ENCODE results near the gene SOX2. TPM values are rescaled to one million over a fixed set of nuclear protein-coding genes. Genes with fewer than 3 reads are reported as not detected.

SOX2 gene
- total RNA-seq, 1 donor from 2014 or later = not detected

DNA sequence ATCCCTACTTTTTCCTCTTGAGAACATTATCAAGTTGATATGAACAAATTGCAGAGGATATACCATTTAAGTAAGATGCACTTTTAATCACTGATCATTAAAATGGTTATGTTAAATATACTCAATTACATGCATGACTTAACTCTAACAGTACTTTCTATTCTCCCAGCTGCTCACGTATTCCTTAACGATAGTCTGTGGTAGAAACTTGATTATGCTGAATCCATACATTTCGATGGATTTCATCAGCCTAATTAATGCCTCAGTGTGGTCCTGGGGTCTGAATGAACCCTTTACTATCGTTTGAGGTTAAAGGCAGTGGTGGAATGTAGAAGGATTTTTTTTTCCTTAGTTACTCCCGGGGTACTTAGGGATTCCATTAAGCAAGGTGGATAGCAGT lies 18.6 kb downstream of the SOX2 start:
- TF ChIP-seq, protein P1, sequence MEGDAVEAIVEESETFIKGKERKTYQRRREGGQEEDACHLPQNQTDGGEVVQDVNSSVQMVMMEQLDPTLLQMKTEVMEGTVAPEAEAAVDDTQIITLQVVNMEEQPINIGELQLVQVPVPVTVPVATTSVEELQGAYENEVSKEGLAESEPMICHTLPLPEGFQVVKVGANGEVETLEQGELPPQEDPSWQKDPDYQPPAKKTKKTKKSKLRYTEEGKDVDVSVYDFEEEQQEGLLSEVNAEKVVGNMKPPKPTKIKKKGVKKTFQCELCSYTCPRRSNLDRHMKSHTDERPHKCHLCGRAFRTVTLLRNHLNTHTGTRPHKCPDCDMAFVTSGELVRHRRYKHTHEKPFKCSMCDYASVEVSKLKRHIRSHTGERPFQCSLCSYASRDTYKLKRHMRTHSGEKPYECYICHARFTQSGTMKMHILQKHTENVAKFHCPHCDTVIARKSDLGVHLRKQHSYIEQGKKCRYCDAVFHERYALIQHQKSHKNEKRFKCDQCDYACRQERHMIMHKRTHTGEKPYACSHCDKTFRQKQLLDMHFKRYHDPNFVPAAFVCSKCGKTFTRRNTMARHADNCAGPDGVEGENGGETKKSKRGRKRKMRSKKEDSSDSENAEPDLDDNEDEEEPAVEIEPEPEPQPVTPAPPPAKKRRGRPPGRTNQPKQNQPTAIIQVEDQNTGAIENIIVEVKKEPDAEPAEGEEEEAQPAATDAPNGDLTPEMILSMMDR (conservative IDR thresholded peaks at IDR 0.05; ENCODE audit: low read depth, low read length) = no peak
- no peak overlapping the region for H3K4me3 ChIP-seq (ENCODE audit: low read depth, low read length)
- DNase-seq (ENCODE audit: low read depth) = no peak

DNA sequence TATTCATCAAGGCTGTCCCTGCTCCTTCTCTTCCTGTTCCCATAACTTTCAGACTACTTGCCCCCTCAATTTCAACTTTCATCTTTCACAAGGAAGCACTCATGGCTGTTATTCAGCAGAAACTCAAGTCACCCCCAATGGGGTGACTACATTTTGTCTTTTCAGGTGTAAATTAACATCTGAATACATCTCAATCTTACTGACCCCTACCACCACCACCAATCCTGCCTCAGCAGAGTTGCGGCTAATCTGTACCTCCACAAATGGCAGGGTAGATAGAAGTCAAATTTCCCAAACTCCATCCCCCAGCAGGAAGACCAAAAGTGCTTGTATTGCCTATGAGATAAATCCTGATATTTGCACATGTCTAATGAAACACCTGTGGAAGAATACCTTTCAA lies 19.2 kb downstream of the SOX2 start:
- TF ChIP-seq, protein P1 (conservative IDR thresholded peaks at IDR 0.05; ENCODE audit: low read depth, low read length) = no peak
- no peak overlapping the region for H3K4me3 ChIP-seq (ENCODE audit: low read depth, low read length)
- no peak for DNase-seq (ENCODE audit: low read depth)

DNA sequence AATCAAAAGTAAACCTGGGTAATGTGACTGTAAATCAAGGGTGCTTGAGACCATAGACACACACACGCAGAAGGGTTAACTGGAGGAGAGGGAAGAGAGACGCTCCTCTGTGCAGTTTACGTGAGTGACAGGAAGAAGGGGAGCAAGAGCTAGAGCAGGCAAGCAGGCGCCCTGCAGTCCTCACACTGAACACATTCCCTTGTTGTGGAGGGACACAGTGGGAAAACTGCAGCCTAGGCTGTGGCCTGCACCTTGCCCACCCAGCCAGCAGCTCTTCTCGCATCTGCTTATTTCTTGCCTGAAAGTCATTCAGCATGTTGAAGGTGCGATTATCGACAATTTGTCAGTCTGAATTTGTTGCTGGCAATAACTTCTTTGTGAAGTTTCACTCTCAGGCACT lies 24.2 kb downstream of the SOX2 start:
- TF ChIP-seq, protein P1 (conservative IDR thresholded peaks at IDR 0.05; ENCODE audit: low read depth, low read length) = no peak
- H3K4me3 ChIP-seq (ENCODE audit: low read depth, low read length) = no peak overlapping the region
- DNase-seq (ENCODE audit: low read depth) = no peak

DNA sequence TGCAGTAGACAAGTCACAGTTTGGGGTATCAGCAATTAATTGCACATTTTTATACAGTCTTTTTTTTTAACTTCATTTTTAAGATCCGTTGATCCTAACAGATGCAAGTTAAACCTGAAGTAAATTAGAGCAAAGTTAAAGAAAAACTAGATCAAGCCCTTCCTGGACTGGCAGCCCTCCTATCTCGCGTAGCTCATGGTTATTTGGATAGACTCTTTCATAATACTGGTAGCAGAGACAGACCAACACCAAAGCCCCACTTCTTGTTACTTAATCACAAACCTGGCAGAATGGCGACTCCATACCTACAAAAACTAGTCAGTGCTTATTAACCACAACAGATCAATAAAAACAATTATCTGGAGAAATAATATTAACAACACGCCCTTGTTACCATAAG lies 26.8 kb downstream of the SOX2 start:
- H3K4me3 ChIP-seq (ENCODE audit: low read depth, low read length) = no peak overlapping the region
- no peak for DNase-seq (ENCODE audit: low read depth)
- TF ChIP-seq, protein P1 (conservative IDR thresholded peaks at IDR 0.05; ENCODE audit: low read depth, low read length) = no peak

DNA sequence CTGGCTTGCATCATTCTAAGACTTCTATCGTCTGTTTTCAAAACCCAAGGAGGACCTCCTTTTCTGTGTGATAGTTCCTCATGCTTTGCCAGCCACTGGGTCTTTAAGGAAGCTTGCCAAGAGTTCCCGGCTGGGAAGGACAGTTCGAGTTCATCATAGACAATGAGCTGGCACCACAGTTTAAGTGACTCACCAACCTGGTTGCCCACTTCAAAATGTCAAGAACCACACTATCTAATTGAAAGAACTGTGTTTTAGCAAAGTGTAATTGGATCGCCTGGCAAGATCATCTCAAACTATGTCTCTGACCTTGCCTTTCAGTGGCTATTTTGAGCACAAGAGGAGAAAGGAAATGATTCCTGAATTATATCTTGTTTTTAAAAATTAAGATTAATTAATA lies 27.9 kb downstream of the SOX2 start:
- DNase-seq (ENCODE audit: low read depth) = no peak
- TF ChIP-seq, protein P1 (conservative IDR thresholded peaks at IDR 0.05; ENCODE audit: low read depth, low read length) = no peak
- no peak overlapping the region for H3K4me3 ChIP-seq (ENCODE audit: low read depth, low read length)

DNA sequence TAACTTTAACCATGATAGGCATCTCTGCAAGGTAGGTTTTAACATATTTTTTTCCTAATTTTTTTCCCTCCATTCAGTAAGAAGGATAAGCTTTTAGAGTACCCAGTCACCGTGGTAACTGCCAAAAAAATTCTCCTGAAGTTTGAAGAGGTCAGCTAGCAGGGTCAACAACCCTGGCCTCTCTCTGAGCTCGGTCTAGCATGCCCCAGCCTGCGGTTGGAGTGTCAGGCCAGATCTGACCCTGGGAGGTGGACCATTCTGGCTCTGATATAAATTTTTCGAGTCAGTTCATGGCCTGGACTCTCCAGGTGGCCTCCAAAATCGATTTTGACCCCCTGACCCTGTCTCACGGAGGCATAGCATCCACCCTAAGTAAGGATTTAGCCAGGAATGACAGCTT lies 29.7 kb downstream of the SOX2 start:
- TF ChIP-seq, protein P1 (conservative IDR thresholded peaks at IDR 0.05; ENCODE audit: low read depth, low read length) = no peak
- DNase-seq (ENCODE audit: low read depth) = no peak
- H3K4me3 ChIP-seq (ENCODE audit: low read depth, low read length) = no peak overlapping the region

DNA sequence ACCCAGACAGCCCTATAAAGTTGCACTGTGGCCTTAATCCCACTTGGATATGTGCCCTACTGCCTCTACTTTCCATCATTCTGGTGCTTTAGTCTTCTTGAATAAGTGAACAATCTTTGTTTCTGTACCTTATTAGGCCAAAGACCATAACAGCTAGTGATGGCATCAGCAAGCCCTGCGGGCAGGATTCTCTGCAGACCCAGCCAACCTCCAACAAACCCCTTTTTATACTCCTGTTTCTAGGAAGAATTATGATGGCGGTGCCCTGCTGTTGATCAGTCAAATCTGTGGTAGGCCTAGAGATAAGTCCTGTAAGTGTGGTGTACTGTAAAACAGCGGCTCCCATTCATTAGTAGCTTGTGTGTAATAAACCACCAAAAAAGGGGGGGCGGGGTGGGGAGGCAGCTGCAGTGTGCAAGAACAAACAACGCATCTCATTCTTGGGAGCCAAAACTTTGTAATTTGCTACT lies 40.5 kb downstream of the SOX2 start:
- DNase-seq (ENCODE audit: low read depth) = no peak
- TF ChIP-seq, protein P1 (conservative IDR thresholded peaks at IDR 0.05; ENCODE audit: low read depth, low read length) = no peak
- H3K4me3 ChIP-seq (ENCODE audit: low read depth, low read length) = no peak overlapping the region

All from epithelial cell of proximal tubule (primary cell).